ENCODE results near the gene IQGAP2. TPM values are rescaled to one million over a fixed set of nuclear protein-coding genes. Genes with fewer than 3 reads are reported as not detected.
"Not testable (repeated sequence)": the region's sequence is repeated elsewhere in the genome, so short reads cannot be mapped to it uniquely, and the experiment has no call there.

The IQGAP2 gene
- total RNA-seq = 11.5 TPM

GRCh38 chr5:76402886-76403765 is at the start of gene IQGAP2:
TSS of gene IQGAP2 (plus strand) at chr5:76403285. CDS start at chr5:76403546, 261 bp downstream.
- Histone ChIP-seq H3K4me3 (ENCODE audit: low read length in 3 of 3) (peak within 1 kb of the TSS; percentile 49 to 66 (median 54)), H3K9me3 (ENCODE audit: control insufficient read depth in 3 of 3, low read length in 3 of 3) (no peaks in the 10 kb centered on the region), H3K27ac (ENCODE audit: low read depth, low read length) (peak within 1 kb of the TSS; percentile 73), H3K36me3 (ENCODE audit: control insufficient read depth in 3 of 3, insufficient read depth in 3 of 3, low read length in 3 of 3) (no peaks in the 10 kb centered on the region), H3K4me1 (ENCODE audit: control insufficient read depth in 3 of 3, insufficient read depth in 3 of 3, low read length in 3 of 3) (peaks cover 0 to 6% (median 3%) of the 10 kb centered on the region in 3 donors), H3K9ac (ENCODE audit: low read depth in 1 of 3, low read length in 3 of 3) (peak within 1 kb of the TSS in 2 of 3 donors; percentile 32 to 40), H3K27me3 (ENCODE audit: control insufficient read depth in 3 of 3, insufficient read depth in 3 of 3, low read length in 3 of 3) (peaks cover 9 to 19% (median 9%) of the 10 kb centered on the region in 3 donors)

GRCh38 chr5:76356887-76357286 is 46.2 kb upstream of the IQGAP2 start:
- Histone ChIP-seq H3K36me3 (ENCODE audit: control insufficient read depth in 3 of 3, insufficient read depth in 3 of 3, low read length in 3 of 3) (no peaks in the 10 kb centered on the region), H3K9me3 (ENCODE audit: control insufficient read depth in 3 of 3, low read length in 3 of 3) (no peaks in the 10 kb centered on the region), H3K9ac (ENCODE audit: low read depth in 1 of 3, low read length in 3 of 3) (no peak overlapping the region), H3K4me1 (ENCODE audit: control insufficient read depth in 3 of 3, insufficient read depth in 3 of 3, low read length in 3 of 3) (no peaks in the 10 kb centered on the region), H3K27ac (ENCODE audit: low read depth, low read length) (no peak overlapping the region), H3K27me3 (ENCODE audit: control insufficient read depth in 3 of 3, insufficient read depth in 3 of 3, low read length in 3 of 3) (peaks cover 0 to 2% (median 0%) of the 10 kb centered on the region in 3 donors), H3K4me3 (ENCODE audit: low read length in 3 of 3) (no peak overlapping the region)

GRCh38 chr5:76363352-76364225 is 39.5 kb upstream of the IQGAP2 start:
- Histone ChIP-seq H3K27me3 (ENCODE audit: control insufficient read depth in 3 of 3, insufficient read depth in 3 of 3, low read length in 3 of 3) (no peaks in the 10 kb centered on the region), H3K27ac (ENCODE audit: low read depth, low read length) (no peak overlapping the region), H3K4me3 (ENCODE audit: low read length in 3 of 3) (no peak overlapping the region), H3K36me3 (ENCODE audit: control insufficient read depth in 3 of 3, insufficient read depth in 3 of 3, low read length in 3 of 3) (no peaks in the 10 kb centered on the region), H3K4me1 (ENCODE audit: control insufficient read depth in 3 of 3, insufficient read depth in 3 of 3, low read length in 3 of 3) (no peaks in the 10 kb centered on the region), H3K9me3 (ENCODE audit: control insufficient read depth in 3 of 3, low read length in 3 of 3) (no peaks in the 10 kb centered on the region), H3K9ac (ENCODE audit: low read depth in 1 of 3, low read length in 3 of 3) (no peak overlapping the region)

GRCh38 chr5:76364226-76364589 is 38.9 kb upstream of the IQGAP2 start:
- Histone ChIP-seq H3K36me3 (ENCODE audit: control insufficient read depth in 3 of 3, insufficient read depth in 3 of 3, low read length in 3 of 3) (no peaks in the 10 kb centered on the region), H3K4me1 (ENCODE audit: control insufficient read depth in 3 of 3, insufficient read depth in 3 of 3, low read length in 3 of 3) (no peaks in the 10 kb centered on the region), H3K27ac (ENCODE audit: low read depth, low read length) (no peak overlapping the region), H3K27me3 (ENCODE audit: control insufficient read depth in 3 of 3, insufficient read depth in 3 of 3, low read length in 3 of 3) (no peaks in the 10 kb centered on the region), H3K9me3 (ENCODE audit: control insufficient read depth in 3 of 3, low read length in 3 of 3) (no peaks in the 10 kb centered on the region), H3K9ac (ENCODE audit: low read depth in 1 of 3, low read length in 3 of 3) (no peak overlapping the region), H3K4me3 (ENCODE audit: low read length in 3 of 3) (no peak overlapping the region)

- Histone ChIP-seq H3K9ac (ENCODE audit: low read depth in 1 of 3, low read length in 3 of 3) (no peak overlapping the region), H3K4me3 (ENCODE audit: low read length in 3 of 3) (no peak overlapping the region), H3K36me3 (ENCODE audit: control insufficient read depth in 3 of 3, insufficient read depth in 3 of 3, low read length in 3 of 3) (no peaks in the 10 kb centered on the region), H3K27me3 (ENCODE audit: control insufficient read depth in 3 of 3, insufficient read depth in 3 of 3, low read length in 3 of 3) (no peaks in the 10 kb centered on the region), H3K27ac (ENCODE audit: low read depth, low read length) (no peak overlapping the region), H3K9me3 (ENCODE audit: control insufficient read depth in 3 of 3, low read length in 3 of 3) (no peaks in the 10 kb centered on the region), H3K4me1 (ENCODE audit: control insufficient read depth in 3 of 3, insufficient read depth in 3 of 3, low read length in 3 of 3) (no peaks in the 10 kb centered on the region)
These were observed 37.5 kb upstream of the IQGAP2 start for GRCh38 chr5:76365561-76365960.

- no peaks in the 10 kb centered on the region for H3K36me3 ChIP-seq (ENCODE audit: control insufficient read depth in 3 of 3, insufficient read depth in 3 of 3, low read length in 3 of 3)
- H3K27me3 ChIP-seq (ENCODE audit: control insufficient read depth in 3 of 3, insufficient read depth in 3 of 3, low read length in 3 of 3) = no peaks in the 10 kb centered on the region
- no peaks in the 10 kb centered on the region for H3K9me3 ChIP-seq (ENCODE audit: control insufficient read depth in 3 of 3, low read length in 3 of 3)
- H3K4me1 ChIP-seq (ENCODE audit: control insufficient read depth in 3 of 3, insufficient read depth in 3 of 3, low read length in 3 of 3) = no peaks in the 10 kb centered on the region
- H3K27ac ChIP-seq (ENCODE audit: low read depth, low read length) = no peak overlapping the region
- no peak overlapping the region for H3K4me3 ChIP-seq (ENCODE audit: low read length in 3 of 3)
- H3K9ac ChIP-seq (ENCODE audit: low read depth in 1 of 3, low read length in 3 of 3) = no peak overlapping the region
These were observed 36.5 kb upstream of the IQGAP2 start for GRCh38 chr5:76366596-76366995.

GRCh38 chr5:76367623-76368371 is 35.3 kb upstream of the IQGAP2 start:
- H3K4me1 ChIP-seq (ENCODE audit: control insufficient read depth in 3 of 3, insufficient read depth in 3 of 3, low read length in 3 of 3) = no peaks in the 10 kb centered on the region
- no peaks in the 10 kb centered on the region for H3K27me3 ChIP-seq (ENCODE audit: control insufficient read depth in 3 of 3, insufficient read depth in 3 of 3, low read length in 3 of 3)
- H3K36me3 ChIP-seq (ENCODE audit: control insufficient read depth in 3 of 3, insufficient read depth in 3 of 3, low read length in 3 of 3) = no peaks in the 10 kb centered on the region
- H3K9me3 ChIP-seq (ENCODE audit: control insufficient read depth in 3 of 3, low read length in 3 of 3) = no peaks in the 10 kb centered on the region
- no peak overlapping the region for H3K4me3 ChIP-seq (ENCODE audit: low read length in 3 of 3)
- H3K27ac ChIP-seq (ENCODE audit: low read depth, low read length) = no peak overlapping the region
- H3K9ac ChIP-seq (ENCODE audit: low read depth in 1 of 3, low read length in 3 of 3) = no peak overlapping the region

GRCh38 chr5:76368941-76369340 is 34.1 kb upstream of the IQGAP2 start:
- no peak overlapping the region for H3K9ac ChIP-seq (ENCODE audit: low read depth in 1 of 3, low read length in 3 of 3)
- H3K4me1 ChIP-seq (ENCODE audit: control insufficient read depth in 3 of 3, insufficient read depth in 3 of 3, low read length in 3 of 3) = no peaks in the 10 kb centered on the region
- no peak overlapping the region for H3K4me3 ChIP-seq (ENCODE audit: low read length in 3 of 3)
- H3K36me3 ChIP-seq (ENCODE audit: control insufficient read depth in 3 of 3, insufficient read depth in 3 of 3, low read length in 3 of 3) = no peaks in the 10 kb centered on the region
- H3K27ac ChIP-seq (ENCODE audit: low read depth, low read length) = no peak overlapping the region
- no peaks in the 10 kb centered on the region for H3K9me3 ChIP-seq (ENCODE audit: control insufficient read depth in 3 of 3, low read length in 3 of 3)
- no peaks in the 10 kb centered on the region for H3K27me3 ChIP-seq (ENCODE audit: control insufficient read depth in 3 of 3, insufficient read depth in 3 of 3, low read length in 3 of 3)

GRCh38 chr5:76369668-76370067 is 33.4 kb upstream of the IQGAP2 start:
- not testable (repeated sequence) for H3K9me3 ChIP-seq (ENCODE audit: control insufficient read depth in 3 of 3, low read length in 3 of 3)

More at GRCh38 chr5:76369668-76370067, 33.4 kb upstream of the IQGAP2 start:
- not testable (repeated sequence) for H3K4me1 ChIP-seq (ENCODE audit: control insufficient read depth in 3 of 3, insufficient read depth in 3 of 3, low read length in 3 of 3); H3K4me3 ChIP-seq (ENCODE audit: low read length in 3 of 3); H3K27ac ChIP-seq (ENCODE audit: low read depth, low read length); H3K27me3 ChIP-seq (ENCODE audit: control insufficient read depth in 3 of 3, insufficient read depth in 3 of 3, low read length in 3 of 3); H3K36me3 ChIP-seq (ENCODE audit: control insufficient read depth in 3 of 3, insufficient read depth in 3 of 3, low read length in 3 of 3); H3K9ac ChIP-seq (ENCODE audit: low read depth in 1 of 3, low read length in 3 of 3)

All from skeletal muscle tissue (tissue), 4 donors.